GM10266 (cell line): ENCODE data around the gene TEX19.

ENCODE experiments used
- DNase-seq: peaks from one replicate; pipeline ENCODE4 v3.0.0; 2012; ENCODE audit errors: extremely low spot score
- TF ChIP-seq, protein P1 (sequence below): IDR thresholded peaks from 2 replicates; pipeline ENCODE4 v1.5.1; 2012; ENCODE audit warnings: mild to moderate bottlenecking, low read depth; ENCODE audit not compliant: control insufficient read depth, insufficient read depth; ENCODE audit errors: missing control alignments

TEX19 gene

DNA sequence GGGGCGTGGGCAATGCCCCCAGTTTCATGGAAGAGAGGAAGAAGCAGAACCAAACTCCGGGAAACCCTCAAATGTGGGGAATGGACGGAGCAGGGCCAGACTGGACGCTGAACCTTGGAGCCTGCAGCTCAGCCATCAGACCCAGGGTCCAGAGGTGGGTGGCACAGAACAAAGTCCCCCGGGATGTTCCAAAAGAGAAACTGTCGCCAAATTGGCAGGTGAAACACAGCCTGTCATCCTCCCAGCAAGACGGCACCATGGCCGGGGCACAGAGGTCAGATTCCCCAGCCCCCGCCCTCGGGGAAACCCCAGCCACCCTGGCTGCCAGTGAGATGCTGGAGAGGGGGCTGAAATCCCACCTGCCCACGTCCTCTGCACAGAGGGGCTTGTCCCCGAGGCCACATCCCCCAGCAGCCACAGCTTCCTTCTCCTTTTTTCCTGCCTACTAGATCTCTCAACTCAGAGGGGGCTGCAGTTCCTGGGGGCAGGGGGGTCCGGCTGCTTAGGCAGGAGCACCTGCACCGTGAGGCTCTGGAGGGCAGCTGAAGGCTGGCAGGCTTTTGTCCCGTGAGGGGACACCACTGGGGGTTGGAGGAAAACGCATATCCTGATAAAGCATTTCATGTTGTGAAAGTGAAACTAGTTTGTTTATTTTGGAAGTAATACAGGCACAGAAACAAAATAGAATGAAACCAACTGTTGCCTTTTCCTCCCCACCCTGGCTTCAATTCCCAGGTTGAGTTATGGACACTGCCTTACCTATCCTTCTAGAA, 24.2 kb upstream of the TEX19 start:
- peak; percentile 69 for DNase-seq
- TF ChIP-seq, protein P1, sequence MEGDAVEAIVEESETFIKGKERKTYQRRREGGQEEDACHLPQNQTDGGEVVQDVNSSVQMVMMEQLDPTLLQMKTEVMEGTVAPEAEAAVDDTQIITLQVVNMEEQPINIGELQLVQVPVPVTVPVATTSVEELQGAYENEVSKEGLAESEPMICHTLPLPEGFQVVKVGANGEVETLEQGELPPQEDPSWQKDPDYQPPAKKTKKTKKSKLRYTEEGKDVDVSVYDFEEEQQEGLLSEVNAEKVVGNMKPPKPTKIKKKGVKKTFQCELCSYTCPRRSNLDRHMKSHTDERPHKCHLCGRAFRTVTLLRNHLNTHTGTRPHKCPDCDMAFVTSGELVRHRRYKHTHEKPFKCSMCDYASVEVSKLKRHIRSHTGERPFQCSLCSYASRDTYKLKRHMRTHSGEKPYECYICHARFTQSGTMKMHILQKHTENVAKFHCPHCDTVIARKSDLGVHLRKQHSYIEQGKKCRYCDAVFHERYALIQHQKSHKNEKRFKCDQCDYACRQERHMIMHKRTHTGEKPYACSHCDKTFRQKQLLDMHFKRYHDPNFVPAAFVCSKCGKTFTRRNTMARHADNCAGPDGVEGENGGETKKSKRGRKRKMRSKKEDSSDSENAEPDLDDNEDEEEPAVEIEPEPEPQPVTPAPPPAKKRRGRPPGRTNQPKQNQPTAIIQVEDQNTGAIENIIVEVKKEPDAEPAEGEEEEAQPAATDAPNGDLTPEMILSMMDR: no peak

DNA sequence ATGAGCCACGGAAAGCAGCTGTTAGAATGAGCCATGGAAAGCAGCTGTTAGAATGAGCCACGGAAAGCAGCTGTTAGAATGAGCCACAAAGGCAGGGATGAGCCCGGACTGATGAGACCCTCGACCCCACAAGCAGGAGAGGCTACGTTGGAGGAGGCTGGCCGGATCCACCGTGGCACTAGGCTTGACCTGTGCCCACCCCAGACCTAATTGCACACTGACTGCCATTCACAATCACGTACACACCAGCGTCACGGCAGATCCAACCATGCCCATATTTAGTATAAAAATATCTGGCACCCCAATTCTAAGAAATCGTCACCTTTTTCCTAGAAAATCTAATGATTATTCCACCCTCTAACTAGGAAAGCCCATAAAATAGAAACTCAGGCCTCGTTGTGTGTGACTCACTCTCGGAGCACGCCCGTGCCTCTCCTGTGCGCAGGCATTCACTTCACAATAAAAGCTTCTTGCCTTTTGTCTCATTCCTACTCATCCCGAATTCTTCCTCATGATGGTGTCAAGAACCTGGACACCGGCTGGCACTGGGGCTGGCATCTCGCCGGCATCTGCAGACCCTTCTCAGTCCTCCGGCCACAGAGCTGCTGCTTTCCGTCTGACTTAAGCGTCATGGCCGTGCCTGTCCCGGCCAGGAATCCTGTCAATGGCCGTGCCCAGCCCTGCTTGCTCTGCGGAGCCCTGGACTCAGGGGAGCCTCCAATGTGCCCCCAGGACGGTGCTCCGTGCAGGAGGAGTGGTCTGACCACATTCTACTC, 20.0 kb upstream of the TEX19 start:
- TF ChIP-seq, protein P1: no peak
- no peak for DNase-seq

DNA sequence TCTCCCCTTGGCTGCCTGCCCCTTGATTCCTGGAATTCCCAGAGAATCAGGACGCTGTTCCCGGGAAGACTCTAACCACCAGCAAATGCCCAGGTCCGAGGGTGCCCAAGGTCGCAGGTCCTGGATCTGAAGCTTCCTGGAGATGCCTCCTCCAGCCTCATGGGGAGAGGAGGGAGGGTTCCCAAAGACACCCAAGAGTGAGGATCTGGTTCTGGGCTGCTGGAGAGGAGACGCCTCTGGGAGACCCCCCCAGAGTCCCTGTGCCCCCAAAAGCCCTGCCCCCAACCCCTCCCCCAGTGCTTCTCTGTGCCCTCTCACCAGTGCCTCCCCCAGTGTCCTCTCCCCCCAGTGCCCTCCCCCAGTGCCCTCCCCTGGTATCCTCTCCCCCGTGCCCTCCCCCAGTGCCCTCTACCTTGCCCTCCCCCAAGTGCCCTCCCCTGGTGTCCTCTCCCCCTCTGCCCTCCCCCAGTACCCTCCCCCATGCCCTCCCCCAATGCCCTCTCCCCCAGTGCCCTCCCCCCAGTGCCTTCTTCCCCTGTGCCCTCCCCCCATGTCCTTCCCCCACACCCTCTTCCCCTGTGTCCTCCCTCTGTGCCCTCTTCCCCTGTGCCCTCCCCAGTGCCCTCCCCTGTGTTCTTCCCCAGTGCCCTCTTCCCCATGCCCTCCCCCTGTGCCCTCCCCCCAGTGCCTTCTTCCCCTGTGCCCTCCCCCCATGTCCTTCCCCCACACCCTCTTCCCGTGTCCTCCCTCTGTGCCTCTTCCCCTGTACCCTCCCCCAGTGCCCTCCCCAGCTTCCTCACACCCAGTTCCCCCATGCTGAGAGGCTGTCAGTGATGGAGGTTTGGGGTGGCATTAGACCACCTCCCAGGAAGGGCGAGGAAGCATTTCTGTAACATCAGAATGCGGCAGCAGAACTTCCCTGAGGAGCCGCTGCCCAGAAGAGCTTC, 19.1 kb upstream of the TEX19 start:
- TF ChIP-seq, protein P1: no peak
- DNase-seq: no peak

GRCh38 chr17:82342361-82343079, 16.5 kb upstream of the TEX19 start:
- TF ChIP-seq, protein P1: no peak

DNA sequence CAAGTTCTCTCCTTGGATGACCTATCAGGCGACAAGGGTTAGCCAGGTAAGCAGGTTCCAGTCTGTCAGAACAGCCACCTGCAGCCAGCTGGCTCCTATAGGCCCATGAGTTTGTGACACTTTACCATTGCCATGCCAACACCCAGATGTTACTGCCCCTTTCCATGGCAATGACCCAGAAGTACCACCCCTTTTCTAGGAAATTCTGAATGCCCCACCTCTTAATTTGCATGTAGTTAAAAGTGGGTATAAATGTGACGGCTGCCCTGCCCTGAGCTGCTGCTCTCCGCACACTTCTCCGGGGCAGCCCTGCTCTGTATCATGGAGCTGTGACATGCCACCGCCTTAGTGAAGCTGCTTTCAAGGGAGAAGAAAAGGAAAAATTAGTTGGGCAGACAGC, 15.5 kb upstream of the TEX19 start:
- TF ChIP-seq, protein P1: no peak

More at GRCh38 chr17:82342361-82343079, 16.5 kb upstream of the TEX19 start:
- DNase-seq: no peak

DNA sequence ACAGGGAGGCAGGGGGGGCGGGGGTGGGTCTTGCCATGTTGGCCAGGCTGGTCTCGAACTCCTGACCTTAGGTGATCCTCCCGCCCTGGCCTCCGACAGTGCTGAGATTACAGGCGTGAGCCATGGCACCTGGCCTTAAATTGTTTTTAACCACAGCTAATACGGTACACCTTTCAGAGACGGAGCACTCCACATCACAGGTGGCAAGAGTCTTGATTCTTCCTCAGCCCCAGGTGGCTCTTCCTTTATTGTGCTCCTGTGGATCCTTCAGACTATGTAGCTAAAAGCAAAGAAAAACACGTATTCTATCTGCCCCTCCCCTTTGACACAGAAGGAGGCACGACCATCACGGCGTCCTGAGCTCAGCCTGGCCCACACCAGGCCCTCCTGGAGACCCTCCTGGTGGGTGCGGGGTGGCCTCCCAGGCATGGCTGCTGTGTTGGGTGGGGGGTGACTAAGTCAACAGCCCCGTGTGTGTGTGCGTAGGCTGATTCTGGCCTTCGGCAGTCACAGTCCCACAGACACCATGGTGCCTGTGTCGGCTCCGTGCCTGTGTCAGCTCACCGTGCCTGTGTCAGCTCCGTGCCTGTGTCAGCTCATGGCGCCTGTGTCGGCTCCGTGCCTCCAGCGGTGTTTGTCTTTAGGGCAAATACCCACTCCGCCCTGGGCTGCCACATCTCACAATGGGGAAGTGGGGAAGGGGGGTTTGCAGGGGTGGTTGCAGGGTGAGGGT, 14.7 kb upstream of the TEX19 start:
- TF ChIP-seq, protein P1: no peak

More for the DNA sequence above, 15.5 kb upstream of the TEX19 start:
- DNase-seq: no peak

More for the DNA sequence above, 14.7 kb upstream of the TEX19 start:
- DNase-seq: no peak
